MCF 10A (cell line): ENCODE measurements around the gene GLIS2. TPM values are rescaled to one million over a fixed set of nuclear protein-coding genes. Genes with fewer than 3 reads are reported as not detected.

Experiments
- BruUV-seq: library from RNA; stranded (reverse); fragments of 400-500 nt; replicated peaks from 2 replicates; lab custom pipeline; 2021; lab: Mats Ljungman, UMichigan
- CTCF ChIA-PET: fragments of 300-600 bp; sonication (Branson Sonifier 250); formaldehyde crosslinking; extraction: SDS; loops from one replicate; lab custom pipeline; 2021; ENCODE audit warnings: antibody characterized with exemption, inconsistent platforms; lab: Yijun Ruan, JAX
- POLR2A ChIA-PET: fragments of 300-600, 350-650 bp; sonication (Branson Sonifier 250); formaldehyde crosslinking; extraction: SDS; loops from one replicate; lab custom pipeline; 2020; ENCODE audit warnings: antibody characterized with exemption, inconsistent platforms; lab: Yijun Ruan, JAX
- DNase-seq: peaks from one replicate; pipeline ENCODE4 v3.0.0-alpha.2; 2018; ENCODE audit not compliant: unreplicated experiment
- H3K27ac Mint-ChIP-seq: one replicate; pipeline ENCODE4 v1.8.0; 2022; ENCODE audit warnings: mild to moderate bottlenecking, low read depth, mixed read lengths; ENCODE audit not compliant: unreplicated experiment
- H3K27me3 Mint-ChIP-seq: one replicate; pipeline ENCODE4 v1.8.0; 2022; ENCODE audit warnings: mixed read lengths; ENCODE audit not compliant: insufficient read depth, unreplicated experiment
- H3K36me3 Mint-ChIP-seq: one replicate; pipeline ENCODE4 v1.8.0; 2022; ENCODE audit warnings: mild to moderate bottlenecking, moderate library complexity, mixed read lengths; ENCODE audit not compliant: insufficient read depth, unreplicated experiment
- H3K4me1 Mint-ChIP-seq: one replicate; pipeline ENCODE4 v1.8.0; 2022; ENCODE audit warnings: mixed read lengths; ENCODE audit not compliant: insufficient read depth, unreplicated experiment
- H3K4me3 Mint-ChIP-seq: one replicate; pipeline ENCODE4 v1.8.0; 2022; ENCODE audit warnings: mild to moderate bottlenecking, moderate library complexity, mixed read lengths; ENCODE audit not compliant: unreplicated experiment
- H3K9me3 Mint-ChIP-seq: one replicate; pipeline ENCODE4 v1.8.0; 2022; ENCODE audit warnings: mixed read lengths; ENCODE audit not compliant: unreplicated experiment
- CTCF ChIP-seq: fragments of 200-600 bp; IDR thresholded peaks from one replicate; pipeline ENCODE4 v1.8.0; 2022; ENCODE audit warnings: antibody characterized with exemption, mild to moderate bottlenecking; ENCODE audit not compliant: unreplicated experiment
- intact Hi-C: fragments of 100-400 bp; cut with micrococcal nuclease; formaldehyde crosslinking; loops from 2 replicates; pipeline ENCODE4 v1.14.1; 2022
- total RNA-seq: library from RNA; stranded (reverse); gene quantifications from 2 replicates; pipeline ENCODE4 v1.2.3, GENCODE V29; 2022

The GLIS2 gene
- total RNA-seq, 1 experiment from 2014 or later: 14.7 TPM

- ChIA-PET POLR2A (interaction anchor here (0.6 kb wide), 1 partner anchor 45 kb away, joined by 3 read pairs; the partner anchor contains the start of gene TFAP4), CTCF (interaction anchor here (0.6 to 1.9 kb wide), 6 partner anchors 11 to 1298 kb away, joined by 3 to 5 read pairs (median 4); no protein-coding TSS in a partner anchor)
- intact Hi-C loops: no loop called here
- no peak for DNase-seq
- H3K27ac Mint-ChIP-seq: no peak overlapping the region
- no peak for TF ChIP-seq CTCF
- peaks cover 9% of the 10 kb centered on the region for H3K36me3 Mint-ChIP-seq
- TSS peak; percentile 21 for BruUV-seq
- peak overlapping the region; percentile 68 for H3K4me3 Mint-ChIP-seq
- H3K9me3 Mint-ChIP-seq: no peaks in the 10 kb centered on the region
- peaks cover 6% of the 10 kb centered on the region for H3K4me1 Mint-ChIP-seq
- no peaks in the 10 kb centered on the region for H3K27me3 Mint-ChIP-seq
Observed at GRCh38 chr16:4318451-4318910, 2.6 kb downstream of the GLIS2 start.

- peaks cover 6% of the 10 kb centered on the region for H3K4me1 Mint-ChIP-seq
- H3K27me3 Mint-ChIP-seq: no peaks in the 10 kb centered on the region
- no peak overlapping the region for H3K27ac Mint-ChIP-seq
- intact Hi-C loops: no loop called here
- BruUV-seq: no TSS peak
- CTCF ChIA-PET: interaction anchor here (0.6 to 1.9 kb wide), 5 partner anchors 33 to 1298 kb away, joined by 3 to 5 read pairs (median 4); no protein-coding TSS in a partner anchor
- POLR2A ChIA-PET: interaction anchor here (0.6 kb wide), 1 partner anchor 46 kb away, joined by 3 read pairs; the partner anchor contains the start of gene TFAP4
- H3K9me3 Mint-ChIP-seq: no peaks in the 10 kb centered on the region
- TF ChIP-seq CTCF: no peak
- peak overlapping the region; percentile 68 for H3K4me3 Mint-ChIP-seq
- DNase-seq: no peak
- H3K36me3 Mint-ChIP-seq: peaks cover 9% of the 10 kb centered on the region
Observed at GRCh38 chr16:4318967-4319366, 3.1 kb downstream of the GLIS2 start.

GRCh38 chr16:4319454-4320421 is 3.9 kb downstream of the GLIS2 start:
- intact Hi-C loops: no loop called here
- Mint-ChIP-seq H3K4me1 (peaks cover 8% of the 10 kb centered on the region), H3K36me3 (peaks cover 9% of the 10 kb centered on the region), H3K4me3 (no peak overlapping the region), H3K27ac (no peak overlapping the region), H3K27me3 (no peaks in the 10 kb centered on the region), H3K9me3 (no peaks in the 10 kb centered on the region)
- no peak for TF ChIP-seq CTCF
- no TSS peak for BruUV-seq
- ChIA-PET CTCF (interaction anchor here (0.6 to 1.4 kb wide), 5 partner anchors 12 to 1299 kb away, joined by 3 to 8 read pairs (median 4); no protein-coding TSS in a partner anchor), POLR2A (no interaction called here)
- DNase-seq: no peak

GRCh38 chr16:4320571-4321137 is 4.8 kb downstream of the GLIS2 start:
- H3K27me3 Mint-ChIP-seq: no peaks in the 10 kb centered on the region
- intact Hi-C loops: no loop called here
- no peak overlapping the region for H3K27ac Mint-ChIP-seq
- H3K9me3 Mint-ChIP-seq: no peaks in the 10 kb centered on the region
- H3K4me3 Mint-ChIP-seq: no peak overlapping the region
- POLR2A ChIA-PET: no interaction called here
- TF ChIP-seq CTCF: no peak
- no TSS peak for BruUV-seq
- peaks cover 9% of the 10 kb centered on the region for H3K36me3 Mint-ChIP-seq
- DNase-seq: no peak
- CTCF ChIA-PET: interaction anchor here (1.0 to 1.4 kb wide), 5 partner anchors 11 to 66 kb away, joined by 3 to 8 read pairs (median 3); no protein-coding TSS in a partner anchor
- peaks cover 5% of the 10 kb centered on the region for H3K4me1 Mint-ChIP-seq
